ENCODE data around the gene DNAJA4. TPM values are rescaled to one million over a fixed set of nuclear protein-coding genes. Genes with fewer than 3 reads are reported as not detected.

DNAJA4 gene
- polyA plus RNA-seq, 1 experiment = 2.8 TPM

DNA sequence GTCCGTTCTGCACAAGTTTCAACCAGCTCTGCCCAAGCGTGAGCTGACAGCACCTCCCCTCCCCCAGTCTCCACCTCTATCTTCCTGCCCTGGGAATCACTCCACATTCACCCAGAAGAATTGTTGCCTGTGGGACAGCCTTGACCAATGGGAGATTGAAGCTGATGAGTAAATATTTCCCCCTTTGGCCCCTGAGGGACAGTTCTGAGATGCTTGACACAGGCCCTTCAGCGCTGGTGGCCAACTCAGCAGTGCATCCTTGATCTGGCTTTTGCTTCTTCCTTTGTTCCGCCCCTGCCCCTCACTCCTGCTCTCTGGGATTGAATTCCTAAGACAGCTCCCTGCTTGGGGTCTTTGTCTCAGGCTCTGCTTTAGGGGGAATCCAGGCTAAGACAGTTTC is 48.2 kb downstream of the DNAJA4 start:
- H3K4me3 ChIP-seq (ENCODE audit: low read depth, low read length) = no peak overlapping the region
- POLR2A ChIA-PET = no interaction called here
- no peak for DNase-seq (ENCODE audit: low read depth)
- CTCF ChIA-PET = interaction anchor here (0.6 to 27.7 kb wide), 5 partner anchors 8 to 139 kb away, joined by 3 to 578 read pairs (median 4); no protein-coding TSS in a partner anchor
- H3K36me3 ChIP-seq (ENCODE audit: control insufficient read depth, insufficient read depth, low read length) = no peaks in the 10 kb centered on the region
- no peak for TF ChIP-seq CTCF (IDR thresholded peaks at IDR 0.05; ENCODE audit: insufficient read depth, low read depth, low read length)
- H3K27me3 ChIP-seq (ENCODE audit: control insufficient read depth, insufficient read depth, low read length) = peaks cover 3% of the 10 kb centered on the region; the same call in 1 of the 2 replicates

DNA sequence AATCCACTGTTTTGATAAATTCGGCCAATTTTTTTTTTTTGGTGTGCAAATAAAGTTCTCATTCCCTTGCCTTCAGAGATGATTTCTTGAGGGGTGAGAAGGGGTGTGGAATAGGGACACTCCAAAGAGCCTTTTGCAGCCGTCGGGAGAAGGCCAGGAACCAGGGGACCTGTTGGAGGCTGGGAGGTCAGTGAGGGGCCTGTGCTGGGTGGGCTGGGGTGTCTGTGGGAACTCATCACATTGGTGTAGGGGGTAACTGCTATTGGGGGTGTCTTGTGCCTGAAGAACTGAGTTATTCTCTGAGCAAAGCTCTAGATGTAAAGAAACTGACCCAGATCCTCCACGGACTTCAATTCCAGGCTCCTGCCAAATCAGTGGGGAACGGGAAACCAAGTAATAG is 48.6 kb downstream of the DNAJA4 start:
- DNase-seq (ENCODE audit: low read depth) = no peak
- TF ChIP-seq CTCF (IDR thresholded peaks at IDR 0.05; ENCODE audit: insufficient read depth, low read depth, low read length) = no peak
- POLR2A ChIA-PET = no interaction called here
- Histone ChIP-seq H3K4me3 (ENCODE audit: low read depth, low read length) (no peak overlapping the region), H3K27me3 (ENCODE audit: control insufficient read depth, insufficient read depth, low read length) (peaks cover 3% of the 10 kb centered on the region; the same call in 1 of the 2 replicates), H3K36me3 (ENCODE audit: control insufficient read depth, insufficient read depth, low read length) (no peaks in the 10 kb centered on the region)
- CTCF ChIA-PET = interaction anchor here (0.6 to 27.7 kb wide), 5 partner anchors 8 to 679 kb away, joined by 3 to 578 read pairs (median 3); no protein-coding TSS in a partner anchor

DNA sequence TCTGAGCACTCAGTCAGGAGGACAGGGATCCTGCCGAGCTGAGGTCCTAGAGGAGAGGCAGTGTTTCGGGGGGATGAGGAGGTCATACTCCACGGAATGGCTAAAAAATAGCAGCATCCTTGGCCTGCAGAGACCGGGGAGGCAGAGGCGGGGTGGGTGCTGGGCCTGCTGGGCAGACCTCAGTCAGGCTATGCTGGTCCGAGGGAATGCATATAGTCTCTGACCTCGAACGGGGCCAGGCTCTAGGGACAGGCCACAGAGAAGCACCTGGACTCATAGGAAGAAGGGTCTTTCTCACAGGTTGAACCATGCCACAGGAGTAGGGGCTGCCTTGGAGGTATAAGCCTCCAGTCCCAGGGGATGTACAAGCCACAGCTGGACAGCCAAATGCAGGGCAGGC is 49.0 kb downstream of the DNAJA4 start:
- peaks cover 3% of the 10 kb centered on the region; the same call in 1 of the 2 replicates for H3K27me3 ChIP-seq (ENCODE audit: control insufficient read depth, insufficient read depth, low read length)
- POLR2A ChIA-PET = no interaction called here
- no peak overlapping the region for H3K4me3 ChIP-seq (ENCODE audit: low read depth, low read length)
- no peak for TF ChIP-seq CTCF (IDR thresholded peaks at IDR 0.05; ENCODE audit: insufficient read depth, low read depth, low read length)
- no peak for DNase-seq (ENCODE audit: low read depth)
- CTCF ChIA-PET = interaction anchor here (0.6 to 27.7 kb wide), 3 partner anchors 83 to 678 kb away, joined by 3 to 578 read pairs (median 57); no protein-coding TSS in a partner anchor
- H3K36me3 ChIP-seq (ENCODE audit: control insufficient read depth, insufficient read depth, low read length) = no peaks in the 10 kb centered on the region

GRCh38 chr15:78314181-78314581 is 49.8 kb downstream of the DNAJA4 start:
- POLR2A ChIA-PET = no interaction called here

More at GRCh38 chr15:78314181-78314581, 49.8 kb downstream of the DNAJA4 start:
- H3K4me3 ChIP-seq (ENCODE audit: low read depth, low read length) = no peak overlapping the region
- CTCF ChIA-PET = interaction anchor here (0.9 to 27.7 kb wide), 2 partner anchors 12 to 100 kb away, joined by 3 to 578 read pairs; no protein-coding TSS in a partner anchor
- DNase-seq (ENCODE audit: low read depth) = no peak
- no peaks in the 10 kb centered on the region for H3K36me3 ChIP-seq (ENCODE audit: control insufficient read depth, insufficient read depth, low read length)
- no peak for TF ChIP-seq CTCF (IDR thresholded peaks at IDR 0.05; ENCODE audit: insufficient read depth, low read depth, low read length)
- H3K27me3 ChIP-seq (ENCODE audit: control insufficient read depth, insufficient read depth, low read length) = peaks cover 3% of the 10 kb centered on the region; the same call in 1 of the 2 replicates
